Kidney tubule cell (primary cell): Measurements from ENCODE around the gene DBET.
"Not testable (repeated sequence)": the region's sequence is repeated elsewhere in the genome, so short reads cannot be mapped to it uniquely, and the experiment has no call there.

Experiments used
- DNase-seq: peaks from one replicate; pipeline ENCODE4 v3.0.0-alpha.2; 2018; ENCODE audit warnings: low spot score

The DBET gene

DNA sequence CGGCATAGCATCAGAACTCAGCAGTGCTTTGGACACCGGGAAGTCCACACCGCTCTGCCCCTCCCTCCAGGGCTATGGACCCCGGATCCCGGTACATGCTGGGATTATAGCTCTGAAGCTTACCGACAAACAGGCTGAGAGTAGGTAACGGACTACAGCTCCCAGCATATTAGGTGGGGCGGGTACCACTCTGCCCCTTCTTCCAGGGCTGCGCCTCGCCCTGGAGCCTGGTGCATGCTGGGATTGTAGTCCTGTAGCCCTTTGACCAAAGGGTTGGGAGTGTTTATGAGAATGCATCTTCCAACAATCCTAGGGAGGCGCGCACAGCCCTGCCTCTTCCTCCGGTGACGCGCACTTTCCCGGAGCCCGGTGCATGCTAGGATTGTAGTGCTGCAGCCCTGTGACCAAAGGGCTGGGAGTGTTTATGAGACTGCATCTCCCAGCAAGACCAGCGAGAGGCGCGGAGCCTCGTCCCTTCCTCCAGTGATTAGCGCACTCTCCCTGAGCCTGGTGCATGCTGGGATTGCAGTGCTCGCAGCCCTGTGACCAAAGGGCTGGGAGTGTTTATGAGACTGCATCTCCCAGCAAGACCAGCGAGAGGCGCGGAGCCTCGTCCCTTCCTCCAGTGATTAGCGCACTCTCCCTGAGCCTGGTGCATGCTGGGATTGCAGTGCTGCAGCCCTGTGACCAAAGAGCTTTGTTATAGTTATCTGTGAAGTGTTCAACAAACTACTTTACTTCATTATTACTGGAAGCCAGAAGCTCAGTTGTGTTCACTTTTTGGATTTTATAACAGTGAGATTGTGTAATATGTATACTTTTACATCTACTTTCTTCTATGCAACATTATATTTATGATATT lies 14.7 kb upstream of the DBET start:
- DNase-seq = not testable (repeated sequence)

DNA sequence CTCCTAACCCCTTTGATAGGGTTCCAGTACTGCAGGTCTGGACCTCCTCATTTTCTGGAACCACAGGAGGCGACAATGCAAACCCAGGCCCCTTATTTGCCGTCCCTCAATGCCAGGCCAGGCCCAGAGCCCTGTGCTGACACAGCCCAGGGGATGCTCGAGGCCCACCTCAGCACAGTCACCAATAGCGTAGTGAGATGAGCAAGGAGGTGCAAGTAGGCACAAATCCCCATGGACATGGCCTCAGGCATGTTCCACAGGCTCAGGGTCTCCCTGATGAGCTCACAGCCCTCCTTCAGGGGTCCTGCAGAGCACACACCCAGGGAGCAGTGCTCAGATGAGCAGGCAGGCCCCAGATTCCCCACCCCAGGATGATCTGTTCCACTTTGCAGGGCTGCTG lies 5.3 kb upstream of the DBET start:
- not testable (repeated sequence) for DNase-seq

DNA sequence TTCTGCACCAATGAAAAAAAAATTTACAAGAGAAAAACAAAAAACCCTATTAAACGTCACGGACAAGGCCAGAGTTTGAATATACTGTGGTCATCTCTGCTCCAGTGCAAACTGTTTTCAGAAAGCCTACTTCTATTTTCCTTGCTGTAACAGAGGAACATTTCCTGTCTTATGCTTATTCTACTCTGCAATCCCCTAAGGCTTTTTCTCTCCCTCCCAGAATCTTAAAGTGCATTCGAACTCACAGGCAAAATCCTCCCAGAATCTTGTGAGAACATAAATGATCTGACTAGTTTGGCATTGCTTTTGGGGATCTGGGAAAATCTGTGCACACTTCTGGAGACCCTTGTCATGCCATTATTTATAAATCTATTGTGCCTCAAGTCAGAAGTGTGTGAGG lies 503 bp downstream of the DBET start:
- DNase-seq = not testable (repeated sequence)

DNA sequence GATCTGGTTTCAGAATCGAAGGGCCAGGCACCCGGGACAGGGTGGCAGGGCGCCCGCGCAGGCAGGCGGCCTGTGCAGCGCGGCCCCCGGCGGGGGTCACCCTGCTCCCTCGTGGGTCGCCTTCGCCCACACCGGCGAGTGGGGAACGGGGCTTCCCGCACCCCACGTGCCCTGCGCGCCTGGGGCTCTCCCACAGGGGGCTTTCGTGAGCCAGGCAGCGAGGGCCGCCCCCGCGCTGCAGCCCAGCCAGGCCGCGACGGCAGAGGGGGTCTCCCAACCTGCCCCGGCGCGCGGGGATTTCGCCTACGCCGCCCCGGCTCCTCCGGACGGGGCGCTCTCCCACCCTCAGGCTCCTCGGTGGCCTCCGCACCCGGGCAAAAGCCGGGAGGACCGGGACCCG lies 4.0 kb downstream of the DBET start:
- DNase-seq = not testable (repeated sequence)

DNA sequence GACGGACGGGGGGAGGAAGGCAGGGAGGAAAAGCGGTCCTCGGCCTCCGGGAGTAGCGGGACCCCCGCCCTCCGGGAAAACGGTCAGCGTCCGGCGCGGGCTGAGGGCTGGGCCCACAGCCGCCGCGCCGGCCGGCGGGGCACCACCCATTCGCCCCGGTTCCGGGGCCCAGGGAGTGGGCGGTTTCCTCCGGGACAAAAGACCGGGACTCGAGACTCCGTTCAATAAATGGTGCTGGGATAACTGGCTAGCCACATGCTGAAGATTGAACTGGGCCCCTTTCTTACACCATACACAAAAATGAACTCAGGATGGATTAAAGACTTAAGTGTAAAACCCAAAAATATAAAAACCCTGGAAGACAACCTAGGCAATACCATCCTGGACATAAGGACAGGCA lies 28.8 kb downstream of the DBET start:
- not testable (repeated sequence) for DNase-seq

DNA sequence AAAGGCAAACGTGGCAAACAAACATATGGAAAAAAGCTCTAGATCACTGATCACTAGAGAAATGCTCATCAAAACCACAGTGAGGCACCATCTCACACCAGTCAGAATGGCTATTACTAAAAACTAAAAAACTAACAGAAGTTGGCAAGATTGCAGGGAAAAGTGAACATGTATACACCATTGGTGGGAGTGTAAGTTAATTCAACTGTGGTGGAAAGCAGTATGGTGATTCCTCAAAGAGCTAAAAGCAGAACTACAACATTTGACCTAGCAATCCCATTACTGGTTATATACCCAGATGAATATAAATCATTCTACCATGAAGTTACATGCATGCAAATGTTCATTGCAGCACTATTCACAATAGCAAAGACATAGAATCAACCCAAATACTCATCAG lies 29.7 kb downstream of the DBET start:
- not testable (repeated sequence) for DNase-seq

DNA sequence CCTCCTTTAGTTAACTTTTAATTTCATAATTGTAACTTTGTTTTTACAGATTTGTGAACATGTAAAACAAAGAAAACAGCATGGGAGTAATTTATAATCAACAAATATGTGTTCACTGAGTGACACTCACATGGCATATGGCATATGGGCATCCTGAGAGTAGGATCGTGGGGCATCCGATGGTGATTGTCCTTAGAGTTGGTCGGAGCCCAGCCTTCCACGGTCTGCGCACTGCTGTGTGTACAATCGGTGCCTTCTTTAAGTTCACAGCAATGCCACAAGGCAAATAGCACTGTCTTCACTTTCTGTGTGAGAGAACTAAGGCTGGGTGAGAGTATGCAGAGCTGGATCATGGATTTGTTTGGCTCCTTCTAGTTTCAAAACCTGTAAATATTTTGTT lies 31.0 kb downstream of the DBET start:
- not testable (repeated sequence) for DNase-seq

DNA sequence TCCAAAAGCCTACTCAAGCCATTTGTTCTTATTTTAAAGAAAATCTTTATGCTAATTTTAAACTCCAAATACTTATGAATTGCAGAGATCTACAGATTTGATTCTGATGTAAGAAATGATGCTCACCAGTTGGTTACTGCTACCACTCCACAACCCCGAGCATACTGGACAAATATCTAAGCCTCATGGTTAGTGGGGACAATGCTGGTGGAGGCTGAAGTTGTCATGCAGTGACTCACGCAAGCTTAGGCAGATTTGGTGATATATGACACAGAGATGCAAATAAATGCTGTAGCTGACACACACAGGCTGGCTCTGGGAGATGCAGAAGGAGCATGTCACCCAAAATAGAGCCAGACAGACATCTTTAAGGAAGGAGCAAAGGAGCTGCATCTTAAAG lies 35.3 kb downstream of the DBET start:
- DNase-seq = not testable (repeated sequence)

DNA sequence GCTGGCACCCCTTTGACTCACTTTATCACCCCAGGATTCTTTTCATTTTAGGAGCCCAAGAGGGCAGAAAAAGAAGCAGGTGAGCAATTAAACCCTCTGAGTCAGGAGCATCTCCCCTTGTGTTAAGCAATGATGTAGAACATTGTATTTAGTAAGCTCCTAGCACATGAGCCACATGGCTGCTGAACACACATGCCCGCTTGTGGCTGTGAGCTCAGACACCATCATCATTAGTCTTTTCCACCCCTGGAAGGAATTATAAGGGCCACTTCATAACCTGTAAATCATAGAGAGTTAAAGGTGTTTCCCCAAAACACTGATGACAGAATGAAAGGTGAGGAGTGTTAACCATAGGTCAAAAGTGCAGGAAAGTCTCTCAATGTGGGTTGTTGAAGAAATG lies 37.2 kb downstream of the DBET start:
- DNase-seq = not testable (repeated sequence)

DNA sequence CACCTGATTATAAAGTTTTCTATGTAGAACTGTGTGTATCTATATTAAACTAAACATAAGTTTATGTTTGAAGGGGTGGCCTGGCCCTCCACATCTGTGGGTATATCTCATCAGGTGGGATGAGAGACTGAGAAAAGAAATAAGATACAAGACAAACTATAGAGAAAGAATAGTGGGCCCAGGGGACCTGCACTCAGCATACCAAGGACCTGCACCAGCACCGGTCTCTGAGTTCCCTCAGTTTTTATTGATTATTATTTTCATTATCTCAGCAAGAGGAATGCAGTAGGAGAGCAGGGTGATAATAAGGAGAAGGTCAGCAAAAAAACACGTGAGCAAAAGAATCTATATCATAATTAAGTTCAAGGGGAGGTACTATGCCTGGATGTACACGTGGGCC lies 41.9 kb downstream of the DBET start:
- not testable (repeated sequence) for DNase-seq

DNA sequence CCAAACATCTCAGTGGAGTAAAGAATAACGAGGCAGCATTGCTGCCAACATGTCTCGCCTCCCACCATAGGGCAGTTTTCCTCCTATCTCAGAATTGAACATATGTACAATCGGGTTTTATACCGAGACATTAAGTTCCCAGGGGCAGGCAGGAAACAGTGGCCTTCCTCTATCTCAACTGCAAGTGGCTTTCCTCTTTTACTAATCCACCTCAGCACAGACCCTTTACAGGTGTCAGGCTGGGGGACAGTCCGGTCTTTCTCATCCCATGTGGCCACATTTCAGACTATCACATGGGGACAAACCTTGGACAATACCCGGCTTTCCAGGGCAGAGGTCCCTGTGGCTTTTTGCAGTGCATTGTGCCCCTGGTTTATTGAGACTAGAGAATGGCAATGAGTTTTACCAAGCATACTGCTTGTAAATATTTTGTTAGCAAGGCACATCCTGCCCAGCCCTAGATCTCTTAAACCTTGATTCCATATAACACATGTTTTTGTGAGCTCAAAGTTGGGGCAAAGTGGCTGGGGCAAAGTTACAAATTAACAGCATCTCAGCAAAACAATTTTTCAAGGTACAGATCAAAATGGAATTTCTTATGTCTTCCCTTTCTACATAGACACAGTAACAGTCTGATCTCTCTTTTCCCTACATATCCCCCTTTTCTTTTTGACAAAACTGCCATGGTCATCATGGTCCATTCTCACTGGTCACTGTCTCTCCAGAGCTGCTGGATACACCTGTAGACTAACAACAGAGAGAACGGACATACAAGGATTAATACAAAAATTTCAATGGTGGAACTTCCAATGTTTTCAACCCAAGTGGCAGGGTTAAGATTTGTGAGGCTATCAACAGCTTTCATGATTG lies 42.5 kb downstream of the DBET start:
- DNase-seq = not testable (repeated sequence)

DNA sequence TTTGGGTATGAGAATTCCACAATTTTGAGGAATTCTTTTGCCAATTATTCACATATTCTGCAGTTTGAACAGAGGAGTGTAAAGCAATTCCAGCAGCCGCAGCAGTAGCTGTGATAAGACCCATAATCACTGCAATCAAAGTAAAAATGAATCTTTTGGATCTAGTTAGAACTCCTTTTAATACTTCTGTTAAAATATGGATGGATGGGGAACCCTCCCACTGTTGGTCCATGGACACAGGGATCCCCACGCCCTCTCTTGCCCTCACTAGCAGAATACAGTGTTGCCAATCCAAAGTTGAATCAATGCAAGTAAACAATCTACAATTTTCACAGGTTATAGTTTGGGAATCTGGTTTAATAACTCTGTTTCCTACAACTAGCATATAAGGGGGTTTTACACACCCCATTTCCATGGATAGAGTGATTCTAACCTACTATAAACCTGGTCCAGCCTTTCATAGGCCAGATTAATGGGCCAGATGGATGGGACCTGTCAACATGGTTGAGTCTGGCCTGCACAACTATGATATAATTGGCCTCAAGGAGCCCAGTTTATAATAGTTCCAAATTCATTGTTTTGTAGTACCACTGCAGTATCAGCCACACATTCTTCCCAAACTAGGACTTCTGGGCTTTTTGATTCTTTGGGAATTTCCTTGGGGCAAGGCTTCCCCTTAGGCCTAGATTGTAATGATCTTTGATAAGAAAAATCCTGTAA lies 43.6 kb downstream of the DBET start:
- DNase-seq = not testable (repeated sequence)

DNA sequence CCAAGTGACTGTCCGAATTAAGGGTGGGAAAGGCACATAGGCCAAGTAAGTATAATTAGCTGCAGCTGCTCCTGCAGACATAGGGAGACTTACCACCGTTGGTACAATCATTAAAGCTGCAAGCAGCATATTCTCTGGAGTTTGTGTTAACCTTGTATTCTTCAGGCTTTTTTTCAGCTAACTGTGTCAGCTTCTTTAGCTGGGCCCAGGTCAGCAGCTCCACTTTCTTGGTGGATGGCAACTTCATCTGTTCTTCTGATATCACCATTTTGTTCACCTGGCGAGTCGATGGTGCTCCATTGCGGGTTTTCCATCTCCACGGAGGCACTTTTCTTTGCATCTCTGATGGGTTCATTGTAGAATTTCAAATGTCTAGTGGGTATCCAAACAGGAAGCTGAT lies 44.5 kb downstream of the DBET start:
- not testable (repeated sequence) for DNase-seq

DNA sequence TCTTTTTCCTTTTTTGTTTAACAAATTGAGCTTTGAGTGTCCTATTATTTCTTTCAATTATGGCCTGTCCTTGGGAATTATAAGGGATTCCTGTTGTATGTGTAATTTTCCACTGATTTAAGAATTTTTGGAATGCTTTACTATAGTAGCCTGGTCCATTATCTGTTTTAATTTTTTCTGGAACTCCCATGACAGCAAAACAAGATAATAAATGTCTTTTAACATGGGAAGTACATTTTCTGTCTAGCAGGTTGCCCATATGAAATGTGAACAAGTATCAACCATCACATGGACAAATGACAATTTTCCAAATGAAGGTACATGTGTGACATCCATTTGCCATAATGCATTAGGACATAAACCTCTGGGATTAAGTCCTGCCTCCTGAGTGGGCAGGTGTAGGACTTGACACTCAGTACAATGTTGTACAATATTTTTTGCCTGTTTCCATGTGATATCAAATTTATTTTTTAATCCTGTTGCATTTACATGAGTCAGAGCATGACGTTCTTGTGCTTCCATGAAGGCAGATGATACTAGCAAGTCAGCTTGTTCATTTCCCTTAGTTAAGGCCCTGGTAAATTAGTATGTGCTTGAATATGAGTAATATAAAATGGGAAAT lies 45.2 kb downstream of the DBET start:
- not testable (repeated sequence) for DNase-seq

DNA sequence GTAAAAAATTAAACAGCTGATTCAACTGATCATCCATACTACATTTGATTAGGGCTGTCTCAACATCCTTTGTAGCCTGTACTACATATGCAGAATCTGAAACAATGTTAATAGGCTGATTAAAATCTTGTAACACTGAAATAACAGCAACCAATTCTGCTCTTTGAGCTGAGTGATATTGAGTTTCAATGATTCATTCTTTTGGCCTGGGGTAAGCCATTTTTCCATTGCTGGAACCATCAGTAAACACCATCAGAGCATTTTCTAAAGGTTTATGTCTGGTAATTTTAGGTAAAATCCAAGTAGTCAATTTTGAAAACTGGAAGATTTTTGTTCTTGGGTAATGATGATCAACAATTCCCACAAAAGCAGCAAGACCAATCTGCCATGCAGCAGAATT lies 45.7 kb downstream of the DBET start:
- DNase-seq = not testable (repeated sequence)

DNA sequence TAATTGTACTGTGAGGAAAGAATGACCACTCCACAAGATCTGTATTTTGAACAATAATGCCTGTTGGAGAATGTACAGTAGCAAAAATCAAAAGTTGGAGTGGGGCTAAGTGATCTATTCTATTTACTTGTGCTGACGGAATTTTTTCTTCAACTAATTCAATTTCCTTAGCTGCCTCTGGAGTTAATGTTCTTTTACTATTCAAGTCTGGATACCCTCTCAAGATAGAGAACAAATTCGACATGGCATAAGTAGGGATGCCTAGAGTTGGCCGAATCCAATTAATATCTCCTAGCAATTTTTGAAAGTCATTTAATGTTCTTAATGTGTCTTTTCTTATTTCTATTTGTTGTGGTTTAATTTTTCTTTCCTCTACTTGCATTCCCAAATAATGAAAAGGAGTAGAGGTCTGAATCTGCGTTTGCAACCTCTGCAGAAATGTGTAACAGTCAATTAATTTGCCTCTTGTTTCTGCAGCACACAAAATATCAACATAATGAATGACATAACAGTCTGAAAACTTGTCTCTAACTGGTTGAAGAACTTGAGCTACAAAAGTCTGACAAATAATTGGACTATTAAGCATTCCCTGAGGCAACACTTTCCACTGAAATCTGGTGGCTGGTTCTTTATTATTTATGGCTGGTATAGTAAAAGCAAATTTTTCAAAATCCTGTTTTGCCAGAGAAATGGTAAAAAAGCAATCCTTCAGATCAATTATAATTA lies 46.4 kb downstream of the DBET start:
- DNase-seq = not testable (repeated sequence)

DNA sequence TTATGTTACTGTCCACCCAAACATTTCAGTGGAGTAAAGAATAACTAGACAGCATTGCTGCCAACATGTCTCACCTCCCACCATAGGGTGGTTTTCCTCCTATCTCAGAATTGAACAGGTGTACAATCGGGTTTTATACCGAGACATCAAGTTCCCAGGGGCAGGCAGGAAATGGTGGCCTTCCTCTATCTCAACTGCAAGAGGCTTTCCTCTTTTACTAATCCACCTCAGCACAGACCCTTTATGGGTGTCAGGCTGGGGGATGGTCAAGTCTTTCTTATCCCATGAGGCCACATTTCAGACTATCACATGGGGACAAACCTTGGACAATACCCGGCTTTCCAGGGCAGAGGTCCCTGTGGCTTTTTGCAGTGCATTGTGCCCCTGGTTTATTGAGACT lies 48.6 kb downstream of the DBET start:
- DNase-seq = not testable (repeated sequence)

DNA sequence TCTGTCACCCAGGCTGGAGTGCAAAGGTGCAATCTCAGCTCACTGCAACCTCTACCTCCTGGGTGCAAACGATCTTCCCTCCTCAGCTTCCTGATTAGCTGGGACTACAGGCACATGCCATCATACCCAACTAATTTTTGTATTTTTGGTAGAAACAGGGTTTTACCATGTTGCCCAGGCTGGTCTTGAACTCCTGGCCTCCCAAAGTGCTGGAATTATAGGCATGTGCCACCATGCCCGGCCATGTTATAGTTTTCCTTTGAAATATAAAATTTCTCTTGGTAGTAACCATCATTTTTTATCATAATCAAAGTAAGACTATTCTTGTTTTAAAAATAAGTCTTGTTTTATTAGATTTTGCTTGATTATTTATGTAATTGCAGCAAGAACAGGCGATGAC lies 50.7 kb downstream of the DBET start:
- DNase-seq = not testable (repeated sequence)
